T-helper 1 cell treated with Interleukin-12 subunit alpha and Interleukin-12 subunit beta and Interleukin-4 antibody, amounts not matched to agents 30 ng/mL and 1 ng/mL, for 36 hours (primary cell): ENCODE measurements around the gene SLC16A3. TPM values are rescaled to one million over a fixed set of nuclear protein-coding genes. Genes with fewer than 3 reads are reported as not detected.

Experiments used
- intact Hi-C: fragments of 100-400 bp; cut with micrococcal nuclease; formaldehyde crosslinking; loops from one replicate; pipeline ENCODE4 v1.15.1; 2024
- total RNA-seq: library from RNA; stranded (reverse); gene quantifications from 2 replicates; pipeline ENCODE4 v1.2.3, GENCODE V29; 2022

Gene SLC16A3
- total RNA-seq, 1 donor from 2014 or later = 142 TPM

- intact Hi-C loops = no loop called here
Measured at GRCh38 chr17:82280537-82280936, 51.7 kb downstream of the SLC16A3 start.

GRCh38 chr17:82281076-82281475, 52.2 kb downstream of the SLC16A3 start:
- intact Hi-C loops = no loop called here

- intact Hi-C loops = no loop called here
Measured at GRCh38 chr17:82281502-82282238, 52.8 kb downstream of the SLC16A3 start.

GRCh38 chr17:82282239-82283207, 53.7 kb downstream of the SLC16A3 start:
- intact Hi-C loops = no loop called here

GRCh38 chr17:82283208-82283749, 54.4 kb downstream of the SLC16A3 start:
- intact Hi-C loops = no loop called here

- intact Hi-C loops = no loop called here
Measured at GRCh38 chr17:82285141-82285540, 56.3 kb downstream of the SLC16A3 start.

GRCh38 chr17:82287013-82287867, 58.4 kb downstream of the SLC16A3 start:
- intact Hi-C loops = no loop called here

GRCh38 chr17:82287868-82288801, 59.3 kb downstream of the SLC16A3 start:
- intact Hi-C loops = no loop called here

Other genes starting within 250 kb of the SLC16A3 start
- 71.2 and 71.7 TPM in 2 replicates for gene CENPX, start 206.2 kb upstream of the SLC16A3 start, total RNA-seq
- gene LRRC45, start 205.7 kb upstream of the SLC16A3 start, total RNA-seq = 31.2 and 33.2 TPM in 2 replicates
- 5.0 and 6.7 TPM in 2 replicates for gene RAC3, start 197.4 kb upstream of the SLC16A3 start, total RNA-seq
- gene DCXR, start 191.3 kb upstream of the SLC16A3 start, total RNA-seq = 92.9 and 97.1 TPM in 2 replicates
- gene RFNG, start 177.2 kb upstream of the SLC16A3 start, total RNA-seq = 26.7 and 28.2 TPM in 2 replicates
- gene GPS1, start 177.1 kb upstream of the SLC16A3 start, total RNA-seq = 87.9 and 99.1 TPM in 2 replicates
- 131 and 136 TPM in 2 replicates for gene DUS1L, start 163.2 kb upstream of the SLC16A3 start, total RNA-seq
- gene FASN, start 130.8 kb upstream of the SLC16A3 start, total RNA-seq = 184 and 185 TPM in 2 replicates
- 75.3 and 77.8 TPM in 2 replicates for gene CCDC57, start 16.2 kb upstream of the SLC16A3 start, total RNA-seq
- 160 and 167 TPM in 2 replicates for gene CSNK1D, start 44.7 kb downstream of the SLC16A3 start, total RNA-seq
- 398 and 405 TPM in 2 replicates for gene CD7, start 88.6 kb downstream of the SLC16A3 start, total RNA-seq
- gene SECTM1, start 104.7 kb downstream of the SLC16A3 start, total RNA-seq = 9.9 and 12.2 TPM in 2 replicates
- gene TEX19, start 130.2 kb downstream of the SLC16A3 start, total RNA-seq = 0.10 TPM in 1 of 2 replicates, not detected in the other
- gene UTS2R, start 142.7 kb downstream of the SLC16A3 start, total RNA-seq = 0.15 TPM in 1 of 2 replicates, not detected in the other
- 59.1 and 60.3 TPM in 2 replicates for gene HEXD, start 189.3 kb downstream of the SLC16A3 start, total RNA-seq
- 24.7 and 29.2 TPM in 2 replicates for gene OGFOD3, start 189.5 kb downstream of the SLC16A3 start, total RNA-seq
- 362 and 372 TPM in 2 replicates for gene CYBC1, start 221.7 kb downstream of the SLC16A3 start, total RNA-seq
- 168 and 184 TPM in 2 replicates for gene NARF, start 229.7 kb downstream of the SLC16A3 start, total RNA-seq